Breast epithelium (tissue), 4 donors: ENCODE data around the gene CHMP4A. TPM values are rescaled to one million over a fixed set of nuclear protein-coding genes. Genes with fewer than 3 reads are reported as not detected.
A peak's percentile ranks its signal among the peaks of the same experiment; 100 is the strongest.

Experiments used
- DNase-seq, 2 donors: peaks; one replicate each; pipeline ENCODE4 v3.0.0-alpha.2; 2019; ENCODE audit warnings: low spot score in 2 of 2
- H3K27ac ChIP-seq, 2 donors: fragments of 200-600 bp; sonication (generic) in 1 of 2; one replicate each; pipeline ENCODE4 v1.5.1; 2016 to 2019; ENCODE audit warnings: mild to moderate bottlenecking in 1 of 2
- H3K27me3 ChIP-seq, 2 donors: fragments of 200-600 bp; sonication (generic) in 1 of 2; one replicate each; pipeline versions ENCODE4 v1.5.1 to v1.6.0; 2017 to 2019; ENCODE audit warnings: control low read depth in 1 of 2, mild to moderate bottlenecking in 1 of 2
- H3K36me3 ChIP-seq: fragments of 200-600 bp; one replicate; pipeline ENCODE4 v1.5.1; 2019
- H3K4me1 ChIP-seq, 2 donors: fragments of 200-600 bp; sonication (generic); one replicate each; pipeline ENCODE4 v1.5.1; 2016 to 2019; ENCODE audit warnings: control low read depth in 1 of 2
- H3K4me3 ChIP-seq, 3 donors: fragments of 200-600 bp; sonication (generic); 1 replicate in 2 of 3; 2 replicates in 1 of 3; pipeline ENCODE4 v1.5.1; 2016 to 2019; ENCODE audit warnings: mild to moderate bottlenecking in 3 of 3, moderate library complexity in 2 of 3
- H3K9me3 ChIP-seq, 2 donors: fragments of 200-600 bp; sonication (generic) in 1 of 2; one replicate each; pipeline ENCODE4 v1.5.1; 2016 to 2019; ENCODE audit warnings: control low read depth in 1 of 2
- POLR2A ChIP-seq: fragments of 450-650 bp; IDR thresholded peaks from one replicate; pipeline ENCODE4 v1.6.1; 2016; ENCODE audit warnings: antibody characterized with exemption, mild to moderate bottlenecking, moderate library complexity
- POLR2AphosphoS5 ChIP-seq, 3 donors: sonication (generic); formaldehyde crosslinking; IDR thresholded peaks; one replicate each; pipeline ENCODE4 v1.6.1; 2017; ENCODE audit warnings: antibody characterized with exemption in 3 of 3
- intact Hi-C: fragments of 100-400 bp; cut with DNase I; formaldehyde crosslinking; loops from one replicate; pipeline ENCODE4 v1.15.1; 2023; ENCODE audit warnings: low total_unique reads
- total RNA-seq, 3 donors: library from RNA; depleted of rRNA; stranded (reverse); fragments of >200 nt; gene quantifications; one replicate each; pipeline ENCODE4 v1.1.0, GENCODE V29; 2016
- TF ChIP-seq, protein P1 (sequence below), 3 donors: fragments of 450-650 bp; IDR thresholded peaks; one replicate each; pipeline ENCODE4 v1.5.1; 2016 to 2017; ENCODE audit warnings: antibody characterized with exemption in 3 of 3, mild to moderate bottlenecking in 3 of 3, moderate library complexity in 3 of 3

The CHMP4A gene
- total RNA-seq, 3 donors from 2014 or later: 66.5 to 88.8 (median 85.0) TPM

- DNase-seq: no peak
- intact Hi-C loops: no loop called here
- Histone ChIP-seq H3K27ac (peak overlapping the region in 1 of 2 donors; percentile 63), H3K27me3 (no peaks in the 10 kb centered on the region), H3K4me1 (peaks cover 2 to 8% of the 10 kb centered on the region in 2 donors), H3K36me3 (peaks cover under 1% of the 10 kb centered on the region), H3K4me3 (no peak overlapping the region), H3K9me3 (no peaks in the 10 kb centered on the region)
- TF ChIP-seq POLR2AphosphoS5 (IDR thresholded peaks at IDR 0.05): no peak
- TF ChIP-seq POLR2A: no peak
- TF ChIP-seq, protein P1, sequence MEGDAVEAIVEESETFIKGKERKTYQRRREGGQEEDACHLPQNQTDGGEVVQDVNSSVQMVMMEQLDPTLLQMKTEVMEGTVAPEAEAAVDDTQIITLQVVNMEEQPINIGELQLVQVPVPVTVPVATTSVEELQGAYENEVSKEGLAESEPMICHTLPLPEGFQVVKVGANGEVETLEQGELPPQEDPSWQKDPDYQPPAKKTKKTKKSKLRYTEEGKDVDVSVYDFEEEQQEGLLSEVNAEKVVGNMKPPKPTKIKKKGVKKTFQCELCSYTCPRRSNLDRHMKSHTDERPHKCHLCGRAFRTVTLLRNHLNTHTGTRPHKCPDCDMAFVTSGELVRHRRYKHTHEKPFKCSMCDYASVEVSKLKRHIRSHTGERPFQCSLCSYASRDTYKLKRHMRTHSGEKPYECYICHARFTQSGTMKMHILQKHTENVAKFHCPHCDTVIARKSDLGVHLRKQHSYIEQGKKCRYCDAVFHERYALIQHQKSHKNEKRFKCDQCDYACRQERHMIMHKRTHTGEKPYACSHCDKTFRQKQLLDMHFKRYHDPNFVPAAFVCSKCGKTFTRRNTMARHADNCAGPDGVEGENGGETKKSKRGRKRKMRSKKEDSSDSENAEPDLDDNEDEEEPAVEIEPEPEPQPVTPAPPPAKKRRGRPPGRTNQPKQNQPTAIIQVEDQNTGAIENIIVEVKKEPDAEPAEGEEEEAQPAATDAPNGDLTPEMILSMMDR (IDR thresholded peaks at IDR 0.05): no peak
Measured at GRCh38 chr14:24189460-24189859, 23.8 kb downstream of the CHMP4A start.

DNA sequence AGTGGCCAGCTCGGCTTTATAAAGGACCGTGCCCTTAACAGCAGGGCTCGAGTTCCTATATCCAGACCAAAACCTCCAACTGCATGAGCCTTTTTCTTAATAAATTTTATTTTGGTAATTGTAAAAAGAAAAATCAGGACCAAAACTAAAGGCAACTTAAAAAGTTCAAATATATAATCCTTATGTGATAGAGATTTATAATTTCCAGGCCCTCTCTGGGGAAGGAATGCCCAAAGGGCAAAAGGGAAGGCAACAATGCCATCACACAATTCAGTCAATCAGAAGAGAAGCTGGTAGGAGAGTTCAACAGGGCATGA, 24.3 kb downstream of the CHMP4A start:
- peaks cover 0 to 8% of the 10 kb centered on the region in 2 donors for H3K4me1 ChIP-seq
- no peaks in the 10 kb centered on the region for H3K27me3 ChIP-seq
- intact Hi-C loops: no loop called here
- TF ChIP-seq, protein P1 (IDR thresholded peaks at IDR 0.05): no peak
- no peak for TF ChIP-seq POLR2A
- TF ChIP-seq POLR2AphosphoS5 (IDR thresholded peaks at IDR 0.05): no peak
- peaks cover 5% of the 10 kb centered on the region for H3K36me3 ChIP-seq
- no peaks in the 10 kb centered on the region for H3K9me3 ChIP-seq
- H3K4me3 ChIP-seq: peak overlapping the region in 2 of 3 donors; percentile 76 to 79
- DNase-seq: no peak
- peak overlapping the region in 1 of 2 donors; percentile 63 for H3K27ac ChIP-seq

- DNase-seq: peak; percentile 95 to 97
- H3K4me3 ChIP-seq: peak within 1 kb of the TSS; percentile 68 to 79 (median 76)
- H3K9me3 ChIP-seq: no peaks in the 10 kb centered on the region
- peak within 1 kb of the TSS; percentile 63 to 80 for H3K27ac ChIP-seq
- peaks cover 5% of the 10 kb centered on the region for H3K36me3 ChIP-seq
- intact Hi-C loops: no loop called here
- TF ChIP-seq, protein P1 (IDR thresholded peaks at IDR 0.05): no peak
- TF ChIP-seq POLR2A: no peak
- peak; percentile 74 to 85 (median 80) for TF ChIP-seq POLR2AphosphoS5 (IDR thresholded peaks at IDR 0.05)
- no peaks in the 10 kb centered on the region for H3K27me3 ChIP-seq
- H3K4me1 ChIP-seq: peaks cover 0 to 8% of the 10 kb centered on the region in 2 donors
Measured at GRCh38 chr14:24188251-24189058, 24.8 kb downstream of the CHMP4A start, which contains the start of gene IPO4. Gene IPO4 (minus strand): TSS chr14:24188816. CDS start chr14:24188787, 29 bp downstream.

- peaks cover 0 to 8% of the 10 kb centered on the region in 2 donors for H3K4me1 ChIP-seq
- H3K4me3 ChIP-seq: peak overlapping the region; percentile 68 to 79 (median 76)
- H3K9me3 ChIP-seq: no peaks in the 10 kb centered on the region
- H3K27ac ChIP-seq: peak overlapping the region in 1 of 2 donors; percentile 80
- intact Hi-C loops: no loop called here
- H3K36me3 ChIP-seq: peaks cover 5% of the 10 kb centered on the region
- no peaks in the 10 kb centered on the region for H3K27me3 ChIP-seq
- DNase-seq: no peak
- TF ChIP-seq POLR2A: no peak
- TF ChIP-seq, protein P1 (IDR thresholded peaks at IDR 0.05): no peak
- no peak for TF ChIP-seq POLR2AphosphoS5 (IDR thresholded peaks at IDR 0.05)
Measured at GRCh38 chr14:24187539-24187915, 25.8 kb downstream of the CHMP4A start.

- Histone ChIP-seq H3K4me1 (peaks cover 0 to 8% of the 10 kb centered on the region in 2 donors), H3K27ac (peak overlapping the region in 1 of 2 donors; percentile 80), H3K4me3 (no peak overlapping the region), H3K27me3 (no peaks in the 10 kb centered on the region), H3K36me3 (peaks cover 5% of the 10 kb centered on the region), H3K9me3 (no peaks in the 10 kb centered on the region)
- intact Hi-C loops: no loop called here
- DNase-seq: no peak
- TF ChIP-seq, protein P1 (IDR thresholded peaks at IDR 0.05): no peak
- TF ChIP-seq POLR2AphosphoS5 (IDR thresholded peaks at IDR 0.05) (no peak), POLR2A (no peak)
Measured at GRCh38 chr14:24186831-24187538, 26.3 kb downstream of the CHMP4A start.
